ENCODE results near the gene CCDC183. TPM values are rescaled to one million over a fixed set of nuclear protein-coding genes. Genes with fewer than 3 reads are reported as not detected.

Gene CCDC183
- total and polyA plus RNA-seq, 4 donors: 0.20 to 1.8 (median 1.0) TPM

DNA sequence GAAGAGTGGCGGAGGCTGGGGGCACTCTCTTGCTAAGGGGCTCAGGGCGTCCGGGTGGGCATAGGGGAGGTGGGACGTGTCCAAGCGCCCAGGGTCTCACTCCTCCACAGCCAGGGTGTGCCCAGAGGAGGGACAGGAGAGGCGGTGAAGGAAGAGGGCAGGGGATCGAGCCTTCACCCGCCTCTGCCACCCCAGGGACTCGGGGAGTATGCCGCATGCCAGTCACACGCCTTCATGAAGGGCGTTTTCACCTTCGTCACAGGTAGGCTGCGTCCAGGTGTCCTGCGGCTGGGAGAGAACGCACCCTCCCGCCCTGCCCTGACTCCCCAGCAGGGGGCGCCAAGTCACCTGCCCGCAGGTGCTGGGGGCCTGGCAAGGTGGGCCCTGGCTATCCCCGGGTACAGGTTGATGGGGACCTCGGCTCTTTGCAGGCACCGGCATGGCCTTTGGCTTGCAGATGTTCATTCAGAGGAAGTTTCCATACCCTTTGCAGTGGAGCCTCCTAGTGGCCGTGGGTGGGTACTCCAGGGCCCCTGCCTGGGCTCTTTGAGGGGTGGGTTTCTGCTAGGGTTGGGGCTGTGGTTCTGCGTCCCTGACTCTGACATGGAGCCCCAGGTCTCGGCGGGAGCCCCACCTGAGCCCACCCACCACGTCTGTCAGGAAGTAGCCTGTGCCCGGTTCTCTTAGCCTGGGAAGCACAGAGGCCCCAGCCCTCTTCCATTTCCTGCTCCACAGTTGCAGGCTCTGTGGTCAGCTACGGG is 4.4 kb upstream of the CCDC183 start:
- Histone ChIP-seq H3K36me3 (ENCODE audit: control insufficient read depth in 4 of 4, insufficient read depth in 3 of 4, low read depth in 1 of 4, low read length in 3 of 4) (peaks cover 0 to 2% (median under 1%) of the 10 kb centered on the region in 4 donors), H3K4me3 (ENCODE audit: low read depth in 1 of 3, low read length in 3 of 3) (peak overlapping the region; percentile 67 to 78 (median 75)), H3K9me3 (ENCODE audit: control insufficient read depth in 4 of 4, low read length in 3 of 4) (no peaks in the 10 kb centered on the region), H3K27ac (ENCODE audit: low read depth in 1 of 2, low read length in 2 of 2) (peak overlapping the region; percentile 91 to 92), H3K27me3 (ENCODE audit: control insufficient read depth in 4 of 4, insufficient read depth in 4 of 4, low read length in 3 of 4) (no peaks in the 10 kb centered on the region), H3K9ac (ENCODE audit: low read depth in 1 of 2, low read length in 2 of 2) (peak overlapping the region; percentile 60 to 67), H3K4me1 (ENCODE audit: control insufficient read depth in 4 of 4, insufficient read depth in 4 of 4, low read length in 3 of 4) (peaks cover 6 to 54% (median 44%) of the 10 kb centered on the region in 4 donors)
- DNase-seq (ENCODE audit: low spot score): peak; percentile 75
- WGBS: 7% methylated on average over 29 of the region's 29 CpGs
- TF ChIP-seq, protein P1, sequence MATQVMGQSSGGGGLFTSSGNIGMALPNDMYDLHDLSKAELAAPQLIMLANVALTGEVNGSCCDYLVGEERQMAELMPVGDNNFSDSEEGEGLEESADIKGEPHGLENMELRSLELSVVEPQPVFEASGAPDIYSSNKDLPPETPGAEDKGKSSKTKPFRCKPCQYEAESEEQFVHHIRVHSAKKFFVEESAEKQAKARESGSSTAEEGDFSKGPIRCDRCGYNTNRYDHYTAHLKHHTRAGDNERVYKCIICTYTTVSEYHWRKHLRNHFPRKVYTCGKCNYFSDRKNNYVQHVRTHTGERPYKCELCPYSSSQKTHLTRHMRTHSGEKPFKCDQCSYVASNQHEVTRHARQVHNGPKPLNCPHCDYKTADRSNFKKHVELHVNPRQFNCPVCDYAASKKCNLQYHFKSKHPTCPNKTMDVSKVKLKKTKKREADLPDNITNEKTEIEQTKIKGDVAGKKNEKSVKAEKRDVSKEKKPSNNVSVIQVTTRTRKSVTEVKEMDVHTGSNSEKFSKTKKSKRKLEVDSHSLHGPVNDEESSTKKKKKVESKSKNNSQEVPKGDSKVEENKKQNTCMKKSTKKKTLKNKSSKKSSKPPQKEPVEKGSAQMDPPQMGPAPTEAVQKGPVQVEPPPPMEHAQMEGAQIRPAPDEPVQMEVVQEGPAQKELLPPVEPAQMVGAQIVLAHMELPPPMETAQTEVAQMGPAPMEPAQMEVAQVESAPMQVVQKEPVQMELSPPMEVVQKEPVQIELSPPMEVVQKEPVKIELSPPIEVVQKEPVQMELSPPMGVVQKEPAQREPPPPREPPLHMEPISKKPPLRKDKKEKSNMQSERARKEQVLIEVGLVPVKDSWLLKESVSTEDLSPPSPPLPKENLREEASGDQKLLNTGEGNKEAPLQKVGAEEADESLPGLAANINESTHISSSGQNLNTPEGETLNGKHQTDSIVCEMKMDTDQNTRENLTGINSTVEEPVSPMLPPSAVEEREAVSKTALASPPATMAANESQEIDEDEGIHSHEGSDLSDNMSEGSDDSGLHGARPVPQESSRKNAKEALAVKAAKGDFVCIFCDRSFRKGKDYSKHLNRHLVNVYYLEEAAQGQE (IDR thresholded peaks at IDR 0.05): peak; percentile 13
- TF ChIP-seq TAF1 (conservative IDR thresholded peaks at IDR 0.05) (no peak), CTCF (IDR thresholded peaks at IDR 0.05; ENCODE audit: low read depth, low read length, missing input control) (peak; percentile 75), SP1 (IDR thresholded peaks at IDR 0.05) (no peak), FOXA2 (IDR thresholded peaks at IDR 0.05) (no peak), EGR1 (IDR thresholded peaks at IDR 0.05; ENCODE audit: low read depth in 2 of 2) (no peak), RAD21 (IDR thresholded peaks at IDR 0.05) (peak; percentile 72 to 76), YY1 (IDR thresholded peaks at IDR 0.05) (no peak), GABPA (IDR thresholded peaks at IDR 0.05 in 1 of 2, conservative IDR thresholded peaks at IDR 0.05 in 1 of 2) (no peak), NR2F2 (IDR thresholded peaks at IDR 0.05) (no peak), RXRA (IDR thresholded peaks at IDR 0.05) (no peak), JUND (IDR thresholded peaks at IDR 0.05) (no peak), HNF4G (IDR thresholded peaks at IDR 0.05) (no peak), HNF4A (conservative IDR thresholded peaks at IDR 0.05) (no peak), FOXA1 (IDR thresholded peaks at IDR 0.05) (no peak), ZBTB33 (IDR thresholded peaks at IDR 0.05) (no peak), ATF3 (IDR thresholded peaks at IDR 0.05) (no peak)
- TF ChIP-seq, protein P2, sequence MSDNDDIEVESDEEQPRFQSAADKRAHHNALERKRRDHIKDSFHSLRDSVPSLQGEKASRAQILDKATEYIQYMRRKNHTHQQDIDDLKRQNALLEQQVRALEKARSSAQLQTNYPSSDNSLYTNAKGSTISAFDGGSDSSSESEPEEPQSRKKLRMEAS (IDR thresholded peaks at IDR 0.05): no peak
